H1 (cell line): Measurements from ENCODE around the gene FRS2. TPM values are rescaled to one million over a fixed set of nuclear protein-coding genes. Genes with fewer than 3 reads are reported as not detected.

Source experiments
- BACH1 ChIP-seq: IDR thresholded peaks from 2 replicates; pipeline ENCODE4 v1.6.1; 2012; ENCODE audit warnings: low read length, improper control_type of control experiment
- BRCA1 ChIP-seq: IDR thresholded peaks from 2 replicates; pipeline ENCODE4 v1.6.1; 2012; ENCODE audit warnings: low read depth, low read length, improper control_type of control experiment
- CBX5 ChIP-seq: fragments of 300-800, 300-1000 bp; sonication (generic); IDR thresholded peaks from 2 replicates; pipeline ENCODE4 v1.7.1; 2016; ENCODE audit warnings: antibody characterized with exemption, low read length, low read depth
- CEBPB ChIP-seq: IDR thresholded peaks from 2 replicates; pipeline ENCODE4 v1.6.1; 2012; ENCODE audit warnings: low read depth, low read length
- CHD1 ChIP-seq: IDR thresholded peaks from 2 replicates; pipeline ENCODE4 v1.6.1; 2012; ENCODE audit warnings: low read depth, low read length, improper control_type of control experiment
- CTBP2 ChIP-seq: IDR thresholded peaks from 2 replicates; pipeline ENCODE4 v1.7.0; 2011; ENCODE audit warnings: borderline replicate concordance, mild to moderate bottlenecking, moderate library complexity, mixed read lengths, low read length; ENCODE audit not compliant: insufficient read depth, insufficient read length
- CTCF ChIP-seq, 3 experiments: IDR thresholded peaks; 1 replicate in 2 of 3; 2 replicates in 1 of 3; pipeline versions ENCODE4 v1.5.1 to v1.6.1; 2011; ENCODE audit warnings: low read length in 3 of 3, mild to moderate bottlenecking in 3 of 3, inconsistent platforms in 2 of 3, low read depth in 1 of 3, moderate library complexity in 1 of 3; ENCODE audit not compliant: insufficient read depth in 1 of 3; ENCODE audit errors: control extremely low read depth in 1 of 3
- E2F6 ChIP-seq: IDR thresholded peaks from 2 replicates; pipeline ENCODE4 v1.6.1; 2012; ENCODE audit warnings: inconsistent platforms
- JUN ChIP-seq: IDR thresholded peaks from 2 replicates; pipeline ENCODE4 v1.6.1; 2011; ENCODE audit warnings: low read depth, mild to moderate bottlenecking, improper control_type of control experiment, low read length
- JUND ChIP-seq: IDR thresholded peaks from 2 replicates; pipeline ENCODE4 v1.6.1; 2011; ENCODE audit warnings: mild to moderate bottlenecking, improper control_type of control experiment, low read length
- KDM1A ChIP-seq: fragments of 200-600, 300-600 bp; sonication (generic); IDR thresholded peaks from 2 replicates; pipeline ENCODE4 v1.7.1; 2016; ENCODE audit warnings: mild to moderate bottlenecking, low read length, borderline replicate concordance
- KDM4A ChIP-seq: IDR thresholded peaks from one replicate; pipeline ENCODE4 v1.7.1; 2012; ENCODE audit warnings: low read depth, mild to moderate bottlenecking, moderate library complexity, low read length, inconsistent platforms; ENCODE audit not compliant: severe bottlenecking
- MAX ChIP-seq: IDR thresholded peaks from 2 replicates; pipeline ENCODE4 v1.6.1; 2012; ENCODE audit warnings: inconsistent platforms
- NRF1 ChIP-seq: IDR thresholded peaks from 2 replicates; pipeline ENCODE4 v1.6.1; 2011; ENCODE audit warnings: mild to moderate bottlenecking, low read depth, low read length, improper control_type of control experiment
- POU5F1 ChIP-seq: IDR thresholded peaks from 2 replicates; pipeline ENCODE4 v1.6.1; 2011; ENCODE audit warnings: low read depth, mild to moderate bottlenecking, low read length, moderate library complexity
- RNF2 ChIP-seq: fragments of 200-900, 300-1000 bp; sonication (generic); IDR thresholded peaks from 2 replicates; pipeline ENCODE4 v1.7.1; 2016; ENCODE audit warnings: borderline replicate concordance, low read depth, mild to moderate bottlenecking, antibody characterized with exemption, low read length; ENCODE audit not compliant: poor library complexity, severe bottlenecking; ENCODE audit errors: missing control alignments
- SP4 ChIP-seq: IDR thresholded peaks from 2 replicates; pipeline ENCODE4 v1.6.1; 2012; ENCODE audit warnings: low read length, inconsistent platforms
- SRF ChIP-seq: IDR thresholded peaks from 2 replicates; pipeline ENCODE4 v1.6.1; 2011; ENCODE audit warnings: mild to moderate bottlenecking, low read depth, low read length, moderate library complexity
- TAF7 ChIP-seq: optimal IDR thresholded peaks from 2 replicates; pipeline ENCODE3; 2011; ENCODE audit warnings: low read depth, mild to moderate bottlenecking, inconsistent platforms, low read length, moderate library complexity, borderline replicate concordance
- YY1 ChIP-seq: IDR thresholded peaks from 2 replicates; pipeline ENCODE4 v1.6.1; 2011; ENCODE audit warnings: low read depth, mild to moderate bottlenecking, low read length
- polyA plus RNA-seq, 7 experiments: library from polyadenylated mRNA; depleted of rRNA in 3 of 7; stranded (reverse) in 5 of 7; unstranded in 2 of 7; fragments of >200 nt in 5 of 7; fragments of 200-250 nt in 2 of 7; gene quantifications; 1 replicate in 5 of 7; 2 replicates in 1 of 7; 4 replicates in 1 of 7; pipeline versions ENCODE4 v1.2.1 to v1.2.3, GENCODE V29; 2011 to 2013; ENCODE audit warnings: missing spikeins in 2 of 7, mixed read lengths in 2 of 7
- total RNA-seq: library from RNA; stranded (reverse); fragmentation: NEBNext Ultra II Directional; extraction: Animal tissue kit (Norgen Biotek cat#: 25700); gene quantifications from 2 replicates; pipeline ENCODE4 v1.2.1, GENCODE V29; 2021

Gene FRS2
- total and polyA plus RNA-seq, 2 of the 8 experiments (the other 6 are each of a cell fraction or from before 2014, with no cell fraction given), result 10.3 to 35.8 TPM

- TF ChIP-seq E2F6 (no peak), TAF7 (peak; percentile 82), SP4 (no peak), MAX (0 out of 2 replicates have a peak, but pooled peaks have one; percentile 7), JUN (no peak), SRF (no peak), KDM1A (no peak), NRF1 (no peak), JUND (no peak), KDM4A (peak; percentile 32), CEBPB (no peak), CTBP2 (no peak), CBX5 (no peak), CHD1 (no peak), YY1 (peak; percentile 19; the same call in 1 of the 2 replicates), POU5F1 (no peak), RNF2 (no peak), BRCA1 (no peak), CTCF (IDR thresholded peaks at IDR 0.05; ENCODE audit: control extremely low read depth in 1 of 3, insufficient read depth in 1 of 3, low read depth in 1 of 3, low read length in 3 of 3) (peak; percentile 33 to 44 (median 37); a peak in 3 of 4 replicates), BACH1 (no peak)
Measured at GRCh38 chr12:69470189-69471075, at the start of gene FRS2 (continued).
